AML-193 (cell line): ENCODE results near the gene GSTA5.
"Not testable (repeated sequence)": the region's sequence is repeated elsewhere in the genome, so short reads cannot be mapped to it uniquely, and the experiment has no call there.

Experiments used
- DNase-seq, 2 experiments: peaks; one replicate each; lab custom pipeline; 2025; lab: John Stamatoyannopoulos, UW

The GSTA5 gene

GRCh38 chr6:52834481-52834880 lies 6.1 kb downstream of the GSTA5 start:
- no peak for DNase-seq

GRCh38 chr6:52830869-52831268 lies 9.7 kb downstream of the GSTA5 start:
- DNase-seq = not testable (repeated sequence)

GRCh38 chr6:52829046-52829817 lies 11.4 kb downstream of the GSTA5 start:
- DNase-seq = no peak

GRCh38 chr6:52828621-52829020 lies 12.0 kb downstream of the GSTA5 start:
- not testable (repeated sequence) for DNase-seq

- DNase-seq = not testable (repeated sequence)
Measured at GRCh38 chr6:52827073-52827783, 13.4 kb downstream of the GSTA5 start.

DNA sequence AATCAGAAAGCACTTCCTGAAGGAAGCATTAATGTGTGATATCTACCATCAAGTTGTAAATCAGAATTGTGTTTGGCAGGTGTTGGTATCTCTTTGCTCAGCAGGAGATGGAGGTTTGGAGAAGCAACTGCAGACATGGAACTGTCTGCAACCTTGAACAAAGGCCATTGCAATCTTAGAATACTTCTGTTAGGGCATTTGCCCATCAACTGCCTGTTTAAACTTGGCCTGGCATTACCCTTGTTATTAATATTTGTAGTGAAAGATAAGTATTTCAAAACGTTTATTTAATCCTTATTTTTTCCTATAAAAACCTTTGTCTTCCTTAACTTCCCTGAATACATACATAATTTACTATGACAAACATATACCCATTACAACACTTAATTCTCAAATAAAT lies 14.1 kb downstream of the GSTA5 start:
- no peak for DNase-seq

GRCh38 chr6:52825900-52826459 lies 14.6 kb downstream of the GSTA5 start:
- not testable (repeated sequence) for DNase-seq

GRCh38 chr6:52825270-52825793 lies 15.3 kb downstream of the GSTA5 start:
- DNase-seq = not testable (repeated sequence)

- DNase-seq = no peak
Measured at GRCh38 chr6:52821842-52822241, 18.8 kb downstream of the GSTA5 start.

GRCh38 chr6:52820198-52820597 lies 20.4 kb downstream of the GSTA5 start:
- DNase-seq = no peak

GRCh38 chr6:52815167-52816092 lies 25.2 kb downstream of the GSTA5 start:
- DNase-seq = peak; percentile 30 to 31

GRCh38 chr6:52814545-52814944 lies 26.1 kb downstream of the GSTA5 start:
- not testable (repeated sequence) for DNase-seq

DNA sequence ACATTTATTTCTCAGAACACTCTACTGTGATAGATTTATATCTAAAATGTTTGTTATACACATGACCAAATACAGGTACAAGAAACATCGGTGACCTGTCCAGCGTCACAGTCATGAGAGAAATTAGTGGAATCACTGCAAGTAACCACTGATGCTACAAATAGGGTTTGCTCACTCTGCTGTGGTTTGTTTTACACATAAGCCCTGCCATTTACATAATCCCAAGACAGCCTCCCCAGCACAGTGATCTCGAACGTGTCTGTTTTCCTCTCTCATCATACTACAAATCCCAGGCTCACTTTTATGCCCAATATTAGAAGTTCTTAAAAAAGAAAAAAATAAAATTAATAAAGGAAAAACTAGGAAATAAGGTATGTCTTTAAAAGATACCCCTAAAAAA lies 30.8 kb downstream of the GSTA5 start:
- DNase-seq = not testable (repeated sequence)

GRCh38 chr6:52808660-52809059 lies 32.0 kb downstream of the GSTA5 start:
- no peak for DNase-seq

GRCh38 chr6:52803668-52804255 lies 36.9 kb downstream of the GSTA5 start, which contains the start of gene GSTA1:
Gene GSTA1, minus strand, starts transcription at chr6:52803816. Its CDS starts 4,549 bp downstream, at chr6:52799267.
- not testable (repeated sequence) for DNase-seq

- DNase-seq = no peak
Measured at GRCh38 chr6:52802806-52803205, 37.8 kb downstream of the GSTA5 start.

- no peak for DNase-seq
Measured at GRCh38 chr6:52801188-52801841, 39.3 kb downstream of the GSTA5 start.

DNA sequence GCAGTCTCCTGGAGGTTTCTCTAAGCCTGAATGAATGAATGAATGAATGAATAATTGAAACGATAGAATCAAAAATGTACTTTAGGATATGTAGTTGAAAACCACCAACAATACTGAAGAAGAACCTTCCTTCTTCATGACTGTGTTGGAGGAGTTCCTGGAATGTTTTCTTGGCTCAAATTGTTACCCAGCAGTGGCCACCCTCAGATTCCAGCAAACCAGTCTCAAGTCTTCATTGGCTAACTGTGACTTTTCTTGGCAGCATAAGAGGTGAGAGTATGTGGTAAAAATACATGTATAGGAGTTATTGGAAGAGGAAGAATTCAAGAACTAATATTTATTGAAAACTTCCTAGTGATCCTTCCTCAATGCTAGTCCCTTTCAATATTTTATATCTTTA lies 41.3 kb downstream of the GSTA5 start:
- not testable (repeated sequence) for DNase-seq

- not testable (repeated sequence) for DNase-seq
Measured at GRCh38 chr6:52794366-52794765, 46.2 kb downstream of the GSTA5 start.

GRCh38 chr6:52790861-52791260 lies 49.8 kb downstream of the GSTA5 start:
- no peak for DNase-seq

- DNase-seq = not testable (repeated sequence)
Measured at GRCh38 chr6:52789658-52790057, 51.0 kb downstream of the GSTA5 start.
